ENCODE data around the gene NBEAL2.

NBEAL2 gene

GRCh38 chr3:46978985-46979944 lies at the start of gene NBEAL2:
Gene NBEAL2, plus strand, starts transcription at chr3:46979666. Its CDS starts 196 bp downstream, at chr3:46979862.
- TF ChIP-seq CTCF (IDR thresholded peaks at IDR 0.05; ENCODE audit: insufficient read depth, missing control alignments), result no peak
- FAIRE-seq, result no peak
- DNase-seq (ENCODE audit: insufficient read length, low spot score), result peak; percentile 97

GRCh38 chr3:46930166-46930944 lies 49.1 kb upstream of the NBEAL2 start:
- TF ChIP-seq CTCF (IDR thresholded peaks at IDR 0.05; ENCODE audit: insufficient read depth, missing control alignments), result no peak
- no peak for FAIRE-seq
- DNase-seq (ENCODE audit: insufficient read length, low spot score), result no peak

DNA sequence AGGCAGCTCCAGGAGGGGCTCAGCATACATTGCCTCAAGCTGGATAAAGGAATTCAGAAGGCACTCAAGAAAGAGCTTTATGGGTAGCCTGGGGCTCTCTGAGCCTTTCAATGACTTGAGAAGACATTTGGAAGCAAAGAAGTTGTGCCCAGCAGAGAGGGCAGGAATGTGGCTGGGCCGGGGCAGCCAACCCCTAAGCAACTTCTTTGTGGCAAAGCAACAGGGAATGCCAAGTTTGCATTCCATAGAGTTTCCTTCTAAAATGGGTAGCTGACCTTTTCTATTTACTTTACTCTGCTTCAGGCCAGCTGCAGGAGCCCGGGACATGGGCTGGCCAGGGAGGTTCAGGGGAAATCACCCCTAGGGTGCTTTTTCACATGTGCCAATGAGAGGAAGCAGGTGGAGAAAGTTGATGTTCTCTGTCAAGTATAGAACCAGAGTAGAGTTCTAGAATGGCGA lies 48.5 kb upstream of the NBEAL2 start:
- DNase-seq (ENCODE audit: insufficient read length, low spot score), result no peak
- FAIRE-seq, result no peak
- no peak for TF ChIP-seq CTCF (IDR thresholded peaks at IDR 0.05; ENCODE audit: insufficient read depth, missing control alignments)

DNA sequence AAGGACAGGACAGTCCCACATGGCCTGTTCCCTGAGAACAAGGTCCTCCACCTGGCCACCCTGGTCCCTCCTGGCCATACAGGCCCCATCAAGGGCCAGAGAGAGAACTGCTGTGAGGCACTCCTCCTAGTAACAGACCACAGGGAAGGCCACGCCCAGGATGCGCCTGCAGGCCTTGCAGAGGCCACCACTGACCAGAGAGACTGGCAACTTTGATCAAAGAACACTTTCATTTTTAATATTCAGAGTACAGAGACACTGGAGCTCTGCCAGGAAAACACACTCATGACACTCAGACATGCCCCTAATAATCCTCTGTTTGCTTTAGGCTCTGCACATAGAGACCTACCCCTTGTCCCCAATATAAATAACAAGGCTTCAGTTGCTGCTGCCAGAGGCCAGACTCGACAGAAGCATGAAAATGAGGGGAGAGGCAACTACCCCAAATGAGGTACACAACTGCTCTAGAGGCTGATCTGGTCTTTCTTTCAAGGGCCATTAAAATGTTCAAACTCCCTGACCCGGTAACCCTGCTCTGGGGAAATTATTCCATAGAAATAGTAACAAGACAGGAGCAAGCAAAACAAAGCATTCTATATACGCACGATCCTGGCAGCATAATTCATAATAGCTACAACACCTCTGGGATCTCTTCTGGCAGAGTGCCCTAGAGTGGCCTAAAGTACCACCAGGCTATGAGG lies 47.7 kb upstream of the NBEAL2 start:
- TF ChIP-seq CTCF (IDR thresholded peaks at IDR 0.05; ENCODE audit: insufficient read depth, missing control alignments), result no peak
- FAIRE-seq, result no peak
- DNase-seq (ENCODE audit: insufficient read length, low spot score), result no peak

DNA sequence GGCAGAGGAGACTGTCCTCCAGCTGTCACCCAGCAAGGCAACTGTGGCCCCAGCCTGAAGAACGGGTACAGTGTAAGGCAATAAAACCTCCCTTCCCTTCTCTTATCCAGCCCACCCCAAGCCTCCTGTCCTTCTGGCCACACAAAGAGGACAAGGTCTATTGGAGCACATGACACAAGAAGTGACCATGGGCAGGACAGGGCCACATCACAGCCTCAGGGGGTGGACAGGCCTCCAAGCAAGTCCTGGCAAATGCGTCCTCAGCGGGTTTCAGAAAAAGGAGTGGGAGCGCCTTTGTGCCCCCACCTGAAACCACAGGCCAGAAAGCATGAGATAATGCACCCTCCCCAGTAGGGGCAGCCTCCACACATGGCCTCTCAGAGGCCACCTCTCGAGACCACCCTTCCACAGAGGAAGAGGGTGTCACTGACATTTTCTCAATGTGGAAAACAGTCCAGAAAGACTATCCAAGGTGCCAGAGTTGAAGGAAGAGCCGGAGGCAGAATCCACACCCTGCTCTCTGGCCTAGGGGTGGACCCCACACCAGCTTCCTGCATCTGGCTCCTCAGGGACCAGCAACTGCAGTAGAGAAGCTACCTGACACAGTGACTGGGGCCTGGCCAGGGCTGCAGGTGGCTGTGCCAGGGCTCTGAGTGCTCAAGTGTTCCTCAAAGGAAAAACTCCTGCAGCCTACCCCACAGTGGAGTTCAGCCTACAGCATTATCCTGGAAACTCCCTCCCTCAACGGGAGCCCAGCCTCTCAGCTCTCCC lies 46.8 kb upstream of the NBEAL2 start:
- no peak for DNase-seq (ENCODE audit: insufficient read length, low spot score)
- no peak for FAIRE-seq
- TF ChIP-seq CTCF (IDR thresholded peaks at IDR 0.05; ENCODE audit: insufficient read depth, missing control alignments), result no peak

GRCh38 chr3:46933261-46933660 lies 46.2 kb upstream of the NBEAL2 start:
- FAIRE-seq (no peak), DNase-seq (ENCODE audit: insufficient read length, low spot score) (no peak)
- no peak for TF ChIP-seq CTCF (IDR thresholded peaks at IDR 0.05; ENCODE audit: insufficient read depth, missing control alignments)

Data from D721Med (cell line).